Measurements from ENCODE around the gene MYOF. TPM values are rescaled to one million over a fixed set of nuclear protein-coding genes. Genes with fewer than 3 reads are reported as not detected.
A peak's percentile ranks its signal among the peaks of the same experiment; 100 is the strongest.

The MYOF gene
- total and polyA plus RNA-seq, 3 donors from 2014 or later, result 9.4 to 21.4 (median 12.3) TPM

DNA sequence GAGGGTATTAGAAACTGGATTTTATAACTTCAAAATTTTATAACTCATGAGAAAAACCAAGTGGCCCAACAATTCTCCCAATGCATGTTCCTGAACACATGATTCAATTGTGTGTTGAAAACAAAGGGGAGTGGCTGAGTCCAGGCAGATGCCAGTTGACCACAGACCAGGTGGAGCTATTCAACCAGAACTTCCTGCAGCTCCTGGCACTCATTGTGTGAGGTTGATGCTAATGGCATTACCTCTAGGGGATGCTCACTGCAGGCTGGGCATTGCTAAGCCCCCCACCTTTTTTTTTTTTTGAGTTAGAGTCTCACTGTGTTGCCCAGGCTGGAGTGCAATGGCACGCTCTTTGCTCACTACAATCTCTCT, 20.3 kb downstream of the MYOF start:
- TF ChIP-seq, protein P1, sequence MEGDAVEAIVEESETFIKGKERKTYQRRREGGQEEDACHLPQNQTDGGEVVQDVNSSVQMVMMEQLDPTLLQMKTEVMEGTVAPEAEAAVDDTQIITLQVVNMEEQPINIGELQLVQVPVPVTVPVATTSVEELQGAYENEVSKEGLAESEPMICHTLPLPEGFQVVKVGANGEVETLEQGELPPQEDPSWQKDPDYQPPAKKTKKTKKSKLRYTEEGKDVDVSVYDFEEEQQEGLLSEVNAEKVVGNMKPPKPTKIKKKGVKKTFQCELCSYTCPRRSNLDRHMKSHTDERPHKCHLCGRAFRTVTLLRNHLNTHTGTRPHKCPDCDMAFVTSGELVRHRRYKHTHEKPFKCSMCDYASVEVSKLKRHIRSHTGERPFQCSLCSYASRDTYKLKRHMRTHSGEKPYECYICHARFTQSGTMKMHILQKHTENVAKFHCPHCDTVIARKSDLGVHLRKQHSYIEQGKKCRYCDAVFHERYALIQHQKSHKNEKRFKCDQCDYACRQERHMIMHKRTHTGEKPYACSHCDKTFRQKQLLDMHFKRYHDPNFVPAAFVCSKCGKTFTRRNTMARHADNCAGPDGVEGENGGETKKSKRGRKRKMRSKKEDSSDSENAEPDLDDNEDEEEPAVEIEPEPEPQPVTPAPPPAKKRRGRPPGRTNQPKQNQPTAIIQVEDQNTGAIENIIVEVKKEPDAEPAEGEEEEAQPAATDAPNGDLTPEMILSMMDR (IDR thresholded peaks at IDR 0.05), result no peak
- no peak for TF ChIP-seq POLR2A (IDR thresholded peaks at IDR 0.05)
- Histone ChIP-seq H3K36me3 (ENCODE audit: low read depth, missing control alignments) (no peaks in the 10 kb centered on the region), H3K4me3 (no peak overlapping the region), H3K9me3 (no peaks in the 10 kb centered on the region), H3K27ac (no peak overlapping the region), H3K4me1 (peaks cover 7% of the 10 kb centered on the region), H3K27me3 (no peaks in the 10 kb centered on the region)
- no peak for DNase-seq
- WGBS, 2 donors, result 94 to 100% methylated on average over 1 of the region's 1 CpG
- intact Hi-C loops (cut with DNase I; ENCODE audit: low total_unique reads), result no loop called here

- intact Hi-C loops (cut with DNase I; ENCODE audit: low total_unique reads), result no loop called here
- H3K36me3 ChIP-seq (ENCODE audit: low read depth, missing control alignments), result no peaks in the 10 kb centered on the region
- peaks cover 7% of the 10 kb centered on the region for H3K4me1 ChIP-seq
- DNase-seq, result no peak
- no peak overlapping the region for H3K4me3 ChIP-seq
- no peaks in the 10 kb centered on the region for H3K9me3 ChIP-seq
- 73 to 79% methylated on average over 4 of the region's 4 CpGs for WGBS, 2 donors
- TF ChIP-seq, protein P1 (IDR thresholded peaks at IDR 0.05), result no peak
- TF ChIP-seq POLR2A (IDR thresholded peaks at IDR 0.05), result no peak
- H3K27ac ChIP-seq, result no peak overlapping the region
- H3K27me3 ChIP-seq, result no peaks in the 10 kb centered on the region
Measured at GRCh38 chr10:93461109-93461806, 20.9 kb downstream of the MYOF start.

GRCh38 chr10:93459466-93459865, 22.7 kb downstream of the MYOF start:
- Histone ChIP-seq H3K4me3 (no peak overlapping the region), H3K9me3 (no peaks in the 10 kb centered on the region), H3K4me1 (no peaks in the 10 kb centered on the region), H3K27ac (peak overlapping the region in 1 of 2 donors; percentile 77), H3K36me3 (ENCODE audit: low read depth, missing control alignments) (no peaks in the 10 kb centered on the region), H3K27me3 (no peaks in the 10 kb centered on the region)
- TF ChIP-seq, protein P1 (IDR thresholded peaks at IDR 0.05), result no peak
- TF ChIP-seq POLR2A (IDR thresholded peaks at IDR 0.05), result no peak
- WGBS, 2 donors, result 57 to 79% methylated on average over 3 of the region's 3 CpGs
- DNase-seq, result no peak
- intact Hi-C loops (cut with DNase I; ENCODE audit: low total_unique reads), result no loop called here

DNA sequence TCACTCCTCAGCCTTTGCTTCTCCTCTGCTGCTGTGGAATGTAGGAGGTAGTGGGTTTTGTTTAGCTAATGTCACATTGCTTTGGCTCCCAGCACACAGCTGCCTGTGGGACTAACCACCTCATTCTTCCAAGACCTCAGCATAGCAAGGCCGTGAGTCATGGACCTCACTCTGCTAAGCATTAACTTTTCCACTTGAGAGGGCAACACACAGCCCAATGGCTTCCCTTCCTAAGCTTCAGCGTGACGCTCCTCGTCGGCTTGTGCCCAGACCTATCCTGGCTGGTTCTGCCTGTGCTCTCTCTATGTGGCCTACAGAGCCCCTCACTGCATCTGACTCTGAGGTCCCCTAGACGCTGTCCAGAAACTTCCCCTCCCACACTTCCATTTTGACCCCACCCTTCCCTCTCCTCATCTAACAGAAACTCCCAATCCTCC, 23.3 kb downstream of the MYOF start:
- DNase-seq, result peak; percentile 49
- TF ChIP-seq, protein P1 (IDR thresholded peaks at IDR 0.05), result no peak
- no peak for TF ChIP-seq POLR2A (IDR thresholded peaks at IDR 0.05)
- Histone ChIP-seq H3K36me3 (ENCODE audit: low read depth, missing control alignments) (no peaks in the 10 kb centered on the region), H3K4me3 (no peak overlapping the region), H3K27me3 (no peaks in the 10 kb centered on the region), H3K9me3 (no peaks in the 10 kb centered on the region), H3K4me1 (no peaks in the 10 kb centered on the region), H3K27ac (peak overlapping the region in 1 of 2 donors; percentile 77)
- intact Hi-C loops (cut with DNase I; ENCODE audit: low total_unique reads), result no loop called here
- WGBS, 2 donors, result 51 to 63% methylated on average over 6 of the region's 6 CpGs

DNA sequence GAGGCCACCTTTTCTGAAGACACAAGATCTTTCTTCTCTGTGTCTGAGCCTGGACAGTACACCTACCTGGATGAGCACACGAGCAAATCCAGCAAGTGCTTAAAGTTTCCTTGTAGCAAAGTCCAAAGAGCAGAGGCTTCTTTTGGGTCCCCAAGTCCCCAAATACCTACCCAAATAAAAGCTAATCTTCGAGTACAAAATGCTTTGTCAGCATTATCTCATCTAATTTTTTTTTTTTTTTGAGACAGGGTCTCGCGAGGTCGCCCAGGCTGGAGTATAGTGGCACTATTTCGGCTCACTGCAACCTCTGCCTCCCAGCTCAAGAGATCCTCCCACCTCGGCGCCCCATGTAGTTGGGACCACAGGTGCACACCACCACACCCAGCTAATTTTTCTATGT, 24.6 kb downstream of the MYOF start:
- intact Hi-C loops (cut with DNase I; ENCODE audit: low total_unique reads), result no loop called here
- DNase-seq, result no peak
- no peaks in the 10 kb centered on the region for H3K9me3 ChIP-seq
- H3K36me3 ChIP-seq (ENCODE audit: low read depth, missing control alignments), result no peaks in the 10 kb centered on the region
- H3K4me3 ChIP-seq, result no peak overlapping the region
- no peaks in the 10 kb centered on the region for H3K4me1 ChIP-seq
- no peaks in the 10 kb centered on the region for H3K27me3 ChIP-seq
- no peak overlapping the region for H3K27ac ChIP-seq
- TF ChIP-seq, protein P1 (IDR thresholded peaks at IDR 0.05), result no peak
- TF ChIP-seq POLR2A (IDR thresholded peaks at IDR 0.05), result no peak
- 94 to 95% methylated on average over 8 of the region's 8 CpGs for WGBS, 2 donors
